HepG2 (cell line): ENCODE data around the gene NAV2. TPM values are rescaled to one million over a fixed set of nuclear protein-coding genes. Genes with fewer than 3 reads are reported as not detected.

ENCODE experiments used
- ATAC-seq: fragments of 200-7000 bp; cut with Tn5 transposase; 3 replicates; pipeline ENCODE4 v1.9.1; 2020; ENCODE audit warnings: mild to moderate bottlenecking, moderate library complexity
- BruUV-seq: library from RNA; stranded (reverse); fragments of 400-500 nt; replicated peaks from 2 replicates; lab custom pipeline; 2021; lab: Mats Ljungman, UMichigan
- CTCF ChIA-PET: fragments of 300-600 bp; formaldehyde crosslinking; extraction: SDS; loops from one replicate; lab custom pipeline; 2021; ENCODE audit warnings: low total read pairs, inconsistent platforms, low intra/inter-chr PET ratio; lab: Yijun Ruan, JAX
- POLR2A ChIA-PET: fragments of 350-600 bp; sonication (Branson Sonifier 250); formaldehyde crosslinking; loops from one replicate; lab custom pipeline; 2020; ENCODE audit warnings: antibody characterized with exemption, inconsistent platforms; lab: Yijun Ruan, JAX
- DNase-seq: peaks from one replicate; pipeline ENCODE4 v3.0.0-alpha.2; 2015; ENCODE audit warnings: low spot score
- FAIRE-seq: peaks from 3 replicates; lab custom pipeline; 2011; peaks lifted over from hg19 to GRCh38; lab: Jason Lieb, UNC
- H2AFZ ChIP-seq: one replicate; pipeline ENCODE4 v1.6.1; 2011; ENCODE audit warnings: low read length, inconsistent platforms
- H3K27ac ChIP-seq: fragments of 300-600 bp; 3 replicates; pipeline ENCODE4 v1.8.0; 2011; ENCODE audit warnings: mixed run types, mild to moderate bottlenecking, mixed read lengths, low read length, inconsistent platforms; ENCODE audit not compliant: insufficient read depth; ENCODE audit errors: extremely low read length
- H3K27me3 ChIP-seq, 2 experiments: fragments of 200-600 bp in 1 of 2; 2 replicates in 1 of 2; 3 replicates in 1 of 2; pipeline versions ENCODE4 v1.6.0 to v1.8.0; 2011; ENCODE audit warnings: low read length in 2 of 2, mild to moderate bottlenecking in 2 of 2, moderate library complexity in 2 of 2, inconsistent platforms in 1 of 2; ENCODE audit not compliant: insufficient read depth in 2 of 2, control insufficient read depth in 1 of 2
- H3K36me3 ChIP-seq, 2 experiments: fragments of 200-600 bp in 1 of 2; replicated peaks in 1 of 2; 2 replicates in 1 of 2; 3 replicates in 1 of 2; pipeline versions ENCODE4 v1.5.1 to v1.8.0; 2011; ENCODE audit warnings: low read length in 2 of 2, inconsistent platforms in 1 of 2; ENCODE audit not compliant: insufficient read depth in 2 of 2, control insufficient read depth in 1 of 2
- H3K4me1 ChIP-seq: 2 replicates; pipeline ENCODE4 v1.5.1; 2012; ENCODE audit warnings: low read length, inconsistent platforms; ENCODE audit not compliant: insufficient read depth
- H3K4me2 ChIP-seq: 2 replicates; pipeline ENCODE4 v1.6.0; 2011; ENCODE audit warnings: low read depth, low read length, inconsistent platforms
- H3K4me3 ChIP-seq, 3 experiments: fragments of 200-600 bp in 1 of 3; sonication (generic), shearing (Covaris generic) in 1 of 3; replicated peaks in 1 of 3; 2 replicates each; pipeline ENCODE4 v1.5.1; 2011 to 2016; ENCODE audit warnings: low read length in 3 of 3, inconsistent platforms in 2 of 3, low read depth in 2 of 3, mild to moderate bottlenecking in 2 of 3, control low read depth in 1 of 3, mixed read lengths in 1 of 3; ENCODE audit not compliant: insufficient read depth in 1 of 3
- H3K79me2 ChIP-seq: one replicate; pipeline ENCODE4 v1.6.1; 2011; ENCODE audit warnings: low read length, inconsistent platforms; ENCODE audit not compliant: insufficient read depth
- H3K9ac ChIP-seq: 2 replicates; pipeline ENCODE4 v1.6.0; 2011; ENCODE audit warnings: mild to moderate bottlenecking, low read depth, low read length, inconsistent platforms; ENCODE audit not compliant: insufficient read depth
- H3K9me3 ChIP-seq: 2 replicates; pipeline ENCODE4 v1.5.1; 2012; ENCODE audit warnings: mild to moderate bottlenecking, low read length
- H4K20me1 ChIP-seq: 2 replicates; pipeline ENCODE4 v1.6.0; 2011; ENCODE audit warnings: inconsistent platforms, mild to moderate bottlenecking, low read length, moderate library complexity; ENCODE audit not compliant: insufficient read depth
- EZH2 ChIP-seq: conservative IDR thresholded peaks from 2 replicates; pipeline ENCODE4 v1.6.1; 2012; ENCODE audit warnings: mild to moderate bottlenecking, low read depth, low read length, moderate library complexity
- FOXO4 ChIP-seq: sonication (generic); formaldehyde crosslinking; conservative IDR thresholded peaks from 2 replicates; pipeline ENCODE4 v1.8.1; 2023; ENCODE audit warnings: missing genetic modification reagents
- IKZF4 ChIP-seq: sonication (generic); formaldehyde crosslinking; IDR thresholded peaks from 2 replicates; pipeline ENCODE4 v1.5.1; 2020; ENCODE audit warnings: borderline replicate concordance, mild to moderate bottlenecking, low read depth, missing genetic modification reagents; ENCODE audit errors: not compliant biosample characterization
- JUND ChIP-seq: sonication (generic); formaldehyde crosslinking; IDR thresholded peaks from 2 replicates; pipeline ENCODE4 v1.8.0; 2022; ENCODE audit warnings: mild to moderate bottlenecking, missing genetic modification reagents
- NR3C1 ChIP-seq: sonication (generic); formaldehyde crosslinking; IDR thresholded peaks from 2 replicates; pipeline ENCODE4 v1.4.0; 2020; ENCODE audit warnings: missing genetic modification reagents
- THAP7 ChIP-seq: sonication (generic); formaldehyde crosslinking; IDR thresholded peaks from 2 replicates; pipeline ENCODE4 v1.8.1; 2023; ENCODE audit warnings: mild to moderate bottlenecking, missing genetic modification reagents
- U2AF2 ChIP-seq: fragments of 200-400 bp; formaldehyde crosslinking; IDR thresholded peaks from 2 replicates; pipeline ENCODE4 v1.6.1; 2017; ENCODE audit warnings: low read depth, mild to moderate bottlenecking, low read length
- WGBS: methylation state at CpG from one replicate; pipeline ENCODE4 v1.1.6; 2017; ENCODE audit warnings: low lambda C conversion rate; 5-methylcytosine and 5-hydroxymethylcytosine counted together
- in situ Hi-C: cut with HindIII; loops from 2 replicates; pipeline ENCODE4 v1.10.0; 2017; ENCODE audit warnings: low pct_unique_long_range_greater_than_20kb; ENCODE audit not compliant: extremely low pct_ligation_motif_present
- intact Hi-C: fragments of 100-400 bp; cut with micrococcal nuclease; formaldehyde crosslinking; loops from one replicate; pipeline ENCODE4 v1.10.0; 2022; ENCODE audit not compliant: unreplicated experiment
- polyA plus RNA-seq, 8 experiments: library from polyadenylated mRNA; depleted of rRNA in 3 of 8; stranded (reverse) in 7 of 8; unstranded in 1 of 8; fragments of >200 nt; fragmentation: Illumina TruSeq in 4 of 8; extraction: Trizol in 4 of 8; gene quantifications; 2 replicates each; pipeline versions ENCODE4 v1.2.1 to v1.2.3, GENCODE V29; 2011 to 2016; ENCODE audit warnings: low read depth in 4 of 8, missing spikeins in 1 of 8, mixed read lengths in 1 of 8; ENCODE audit not compliant: insufficient read depth in 1 of 8
- total RNA-seq, 5 experiments: library from RNA; depleted of rRNA; stranded (reverse); fragments of >200 nt; fragmentation: Illumina TruSeq; extraction: Trizol; gene quantifications; 2 replicates each; pipeline ENCODE4 v1.2.3, GENCODE V29; 2016; ENCODE audit warnings: low read depth in 1 of 5

NAV2 gene
- total and polyA plus RNA-seq, 2 of the 13 experiments (the other 11 are each of a cell fraction or from before 2014, with no cell fraction given) = 9.3 to 34.6 TPM

- no peaks in the 10 kb centered on the region for H3K27me3 ChIP-seq
- no peak for TF ChIP-seq IKZF4 (CRISPR knock-in tag)
- no peak for TF ChIP-seq FOXO4
- TF ChIP-seq THAP7 = no peak
- no peak for TF ChIP-seq JUND (CRISPR knock-in tag)
- TF ChIP-seq U2AF2 = no peak
- no peak for TF ChIP-seq EZH2
- no peak for TF ChIP-seq NR3C1 (CRISPR knock-in tag)
- no peaks in the 10 kb centered on the region for H4K20me1 ChIP-seq
- peaks cover 45 to 97% of the 10 kb centered on the region in 2 experiments for H3K36me3 ChIP-seq
- H3K79me2 ChIP-seq = no peaks in the 10 kb centered on the region
- no peak overlapping the region for H3K27ac ChIP-seq
- ChIA-PET POLR2A (no interaction called here), CTCF (no interaction called here)
- WGBS = 95% methylated on average over 1 of the region's 1 CpG
- ATAC-seq (no peak), FAIRE-seq (no peak), DNase-seq (no peak)
- no peaks in the 10 kb centered on the region for H3K9me3 ChIP-seq
- intact Hi-C loops = no loop called here
- H3K4me1 ChIP-seq = no peaks in the 10 kb centered on the region
- in situ Hi-C loops = no loop called here
- H3K9ac ChIP-seq = no peak overlapping the region
- H3K4me2 ChIP-seq = no peak overlapping the region
- BruUV-seq = no TSS peak
- H2AFZ ChIP-seq = no peak overlapping the region
- no peak overlapping the region for H3K4me3 ChIP-seq
These were observed 341.9 kb downstream of the NAV2 start for GRCh38 chr11:20054584-20054983.
